Lung (tissue), 12 donors: ENCODE results near the gene HSP90AA1. TPM values are rescaled to one million over a fixed set of nuclear protein-coding genes. Genes with fewer than 3 reads are reported as not detected.

ENCODE experiments used
- ATAC-seq: fragments of 200-7000 bp; cut with Tn5 transposase; one replicate; pipeline ENCODE4 v1.9.1; 2020; ENCODE audit warnings: moderate number of reproducible peaks; ENCODE audit not compliant: insufficient read depth, low FRiP score
- DNase-seq, 3 donors: peaks; one replicate each; pipeline ENCODE4 v3.0.0-alpha.2; 2013 to 2017
- H3K27ac ChIP-seq, 2 donors: one replicate each; pipeline ENCODE4 v1.5.1; 2013; ENCODE audit warnings: mild to moderate bottlenecking in 2 of 2, moderate library complexity in 2 of 2, control low read depth in 1 of 2, inconsistent platforms in 1 of 2, low read depth in 1 of 2, low read length in 1 of 2
- H3K27me3 ChIP-seq, 3 donors: one replicate each; pipeline ENCODE4 v1.5.1; 2013; ENCODE audit warnings: low read length in 2 of 3; ENCODE audit not compliant: control insufficient read depth in 3 of 3, insufficient read depth in 3 of 3
- H3K36me3 ChIP-seq, 4 donors: one replicate each; pipeline ENCODE4 v1.5.1; 2013; ENCODE audit warnings: low read length in 4 of 4, mild to moderate bottlenecking in 1 of 4, moderate library complexity in 1 of 4; ENCODE audit not compliant: control insufficient read depth in 4 of 4, insufficient read depth in 4 of 4
- H3K4me1 ChIP-seq, 5 donors: one replicate each; pipeline ENCODE4 v1.5.1; 2013; ENCODE audit warnings: low read length in 5 of 5, mild to moderate bottlenecking in 2 of 5, moderate library complexity in 1 of 5; ENCODE audit not compliant: control insufficient read depth in 5 of 5, insufficient read depth in 5 of 5
- H3K4me3 ChIP-seq: one replicate; pipeline ENCODE4 v1.5.1; 2013; ENCODE audit warnings: mild to moderate bottlenecking, control low read depth, moderate library complexity
- H3K9ac ChIP-seq, 2 donors: one replicate each; pipeline ENCODE4 v1.5.1; 2013; ENCODE audit warnings: low read length in 2 of 2, control low read depth in 1 of 2; ENCODE audit not compliant: insufficient read depth in 1 of 2
- H3K9me3 ChIP-seq, 4 donors: one replicate each; pipeline ENCODE4 v1.5.1; 2013; ENCODE audit warnings: low read length in 3 of 4, mild to moderate bottlenecking in 1 of 4, moderate library complexity in 1 of 4; ENCODE audit not compliant: control insufficient read depth in 4 of 4, insufficient read depth in 3 of 4
- WGBS, 2 donors: extraction: QIAGEN DNeasy Blood & Tissue Kit; methylation state at CpG; one replicate each; pipeline ENCODE4 v1.1.7; 2013; 5-methylcytosine and 5-hydroxymethylcytosine counted together
- polyA plus RNA-seq, 2 donors: library from polyadenylated mRNA; stranded (reverse); fragments of 200-250 nt; gene quantifications; one replicate each; pipeline ENCODE4 v1.2.1, GENCODE V29; 2013
- total RNA-seq, 2 donors: library from RNA; depleted of rRNA in 1 of 2; stranded (reverse); fragments of >200 nt in 1 of 2; gene quantifications; one replicate each; pipeline ENCODE4 v1.2.1, GENCODE V29; 2014 to 2021
- TF ChIP-seq, protein P1 (sequence below): IDR thresholded peaks from 2 replicates; pipeline ENCODE4 v1.5.1; 2012; ENCODE audit warnings: mild to moderate bottlenecking; ENCODE audit errors: control extremely low read depth, extremely low read depth
- donor health status: control.
- donor health status: control.
- donor health status: Bipolar disorder and iron deficiency.
- donor health status: healthy.
- donor health status: DM: yes; HTN: yes; CAD: no.

Gene HSP90AA1
- total and polyA plus RNA-seq, 4 donors = 187 to 1,106 (median 364) TPM

GRCh38 chr14:102095871-102096568 is 9.2 kb upstream of the HSP90AA1 start:
- TF ChIP-seq, protein P1, sequence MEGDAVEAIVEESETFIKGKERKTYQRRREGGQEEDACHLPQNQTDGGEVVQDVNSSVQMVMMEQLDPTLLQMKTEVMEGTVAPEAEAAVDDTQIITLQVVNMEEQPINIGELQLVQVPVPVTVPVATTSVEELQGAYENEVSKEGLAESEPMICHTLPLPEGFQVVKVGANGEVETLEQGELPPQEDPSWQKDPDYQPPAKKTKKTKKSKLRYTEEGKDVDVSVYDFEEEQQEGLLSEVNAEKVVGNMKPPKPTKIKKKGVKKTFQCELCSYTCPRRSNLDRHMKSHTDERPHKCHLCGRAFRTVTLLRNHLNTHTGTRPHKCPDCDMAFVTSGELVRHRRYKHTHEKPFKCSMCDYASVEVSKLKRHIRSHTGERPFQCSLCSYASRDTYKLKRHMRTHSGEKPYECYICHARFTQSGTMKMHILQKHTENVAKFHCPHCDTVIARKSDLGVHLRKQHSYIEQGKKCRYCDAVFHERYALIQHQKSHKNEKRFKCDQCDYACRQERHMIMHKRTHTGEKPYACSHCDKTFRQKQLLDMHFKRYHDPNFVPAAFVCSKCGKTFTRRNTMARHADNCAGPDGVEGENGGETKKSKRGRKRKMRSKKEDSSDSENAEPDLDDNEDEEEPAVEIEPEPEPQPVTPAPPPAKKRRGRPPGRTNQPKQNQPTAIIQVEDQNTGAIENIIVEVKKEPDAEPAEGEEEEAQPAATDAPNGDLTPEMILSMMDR = no peak
- ATAC-seq (no peak), DNase-seq (peak in 1 of 3 donors; percentile 43)
- peaks cover 0 to 17% (median 5%) of the 10 kb centered on the region in 5 donors for H3K4me1 ChIP-seq
- peak overlapping the region in 1 of 2 donors; percentile 24 for H3K9ac ChIP-seq
- H3K36me3 ChIP-seq = no peaks in the 10 kb centered on the region
- H3K27ac ChIP-seq = no peak overlapping the region
- H3K4me3 ChIP-seq = no peak overlapping the region
- H3K9me3 ChIP-seq = no peaks in the 10 kb centered on the region
- H3K27me3 ChIP-seq = no peaks in the 10 kb centered on the region
- WGBS, 2 donors = 61 to 79% methylated on average over 8 of the region's 8 CpGs

DNA sequence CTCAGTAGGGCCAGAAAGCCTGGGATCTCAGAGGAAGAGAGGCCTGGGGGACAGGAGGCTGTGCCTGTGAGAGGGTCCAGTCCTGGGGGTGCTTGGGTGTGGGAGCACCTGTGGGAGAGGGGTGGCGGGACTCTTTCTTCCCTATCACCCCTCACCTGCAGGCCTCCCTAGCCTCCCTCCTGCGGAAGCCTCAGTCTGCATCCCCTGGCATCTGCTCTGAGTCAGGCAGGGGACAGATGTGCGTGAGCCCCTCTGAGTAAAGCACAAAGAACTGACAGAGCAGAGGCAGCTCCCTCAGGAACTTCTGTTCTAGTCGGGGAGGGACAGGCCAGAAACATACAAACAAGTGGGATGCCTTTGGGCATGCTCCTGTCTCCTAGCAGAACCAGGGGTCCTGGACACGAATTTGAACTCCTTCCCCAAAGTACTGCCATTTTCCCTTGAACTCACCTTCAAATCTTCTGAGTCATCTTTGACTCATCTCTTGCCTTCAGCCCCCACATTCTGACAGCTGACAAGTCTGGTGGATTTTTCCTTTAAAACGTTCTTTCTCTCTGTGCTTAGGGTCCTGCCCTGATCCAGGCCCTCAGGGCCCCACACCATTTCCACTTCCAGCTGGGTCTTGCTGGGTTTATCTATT is 8.5 kb upstream of the HSP90AA1 start:
- TF ChIP-seq, protein P1 = no peak
- DNase-seq (no peak), ATAC-seq (no peak)
- Histone ChIP-seq H3K9ac (no peak overlapping the region), H3K9me3 (no peaks in the 10 kb centered on the region), H3K36me3 (no peaks in the 10 kb centered on the region), H3K27me3 (no peaks in the 10 kb centered on the region), H3K27ac (no peak overlapping the region), H3K4me3 (no peak overlapping the region), H3K4me1 (peaks cover 0 to 17% (median 5%) of the 10 kb centered on the region in 5 donors)
- 85 to 93% methylated on average over 6 of the region's 6 CpGs for WGBS, 2 donors

GRCh38 chr14:102094101-102094500 is 7.3 kb upstream of the HSP90AA1 start:
- Histone ChIP-seq H3K36me3 (no peaks in the 10 kb centered on the region), H3K27ac (no peak overlapping the region), H3K4me1 (peaks cover 0 to 17% (median 5%) of the 10 kb centered on the region in 5 donors), H3K27me3 (no peaks in the 10 kb centered on the region), H3K9ac (no peak overlapping the region), H3K4me3 (no peak overlapping the region), H3K9me3 (no peaks in the 10 kb centered on the region)
- WGBS, 2 donors = 54 to 69% methylated on average over 7 of the region's 7 CpGs
- ATAC-seq (no peak), DNase-seq (peak; percentile 52 to 64 (median 56))
- TF ChIP-seq, protein P1 = no peak
